GM20000 (cell line): ENCODE results near the gene EGR4.

Experiments
- DNase-seq: peaks from one replicate; pipeline ENCODE4 v3.0.0; 2012; ENCODE audit warnings: low spot score
- CTCF ChIP-seq: IDR thresholded peaks from 2 replicates; pipeline ENCODE4 v1.5.1; 2012; ENCODE audit warnings: mild to moderate bottlenecking, control low read depth; ENCODE audit errors: extremely low read depth, missing control alignments

EGR4 gene

DNA sequence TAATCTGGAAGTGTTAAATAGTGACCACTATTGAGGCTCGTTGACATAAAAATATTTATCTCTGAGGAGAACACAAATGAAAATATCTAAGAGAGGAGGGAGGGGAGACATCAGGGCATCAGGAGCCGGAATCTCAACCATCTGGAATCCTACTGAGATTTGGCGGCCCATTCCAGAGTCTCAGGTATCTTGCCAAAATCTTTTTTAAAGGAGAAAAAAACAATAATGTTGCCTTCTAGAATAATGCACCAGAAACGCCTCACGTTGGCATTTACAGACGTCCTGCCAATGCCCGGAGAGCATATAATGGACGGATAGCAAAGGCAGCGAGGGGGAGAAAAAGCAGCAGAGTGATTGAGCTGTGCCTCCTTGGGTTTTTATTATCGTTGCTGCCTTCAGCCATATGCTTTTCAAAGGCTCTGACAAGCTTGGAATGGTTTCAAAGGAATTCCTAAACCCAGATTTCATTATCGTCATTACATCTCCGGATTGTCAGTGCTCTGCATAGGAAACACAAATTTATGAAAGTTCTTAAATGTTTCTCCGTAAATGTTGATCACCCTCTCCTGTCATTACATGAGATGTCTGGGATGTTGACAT is 30.9 kb upstream of the EGR4 start:
- TF ChIP-seq CTCF = no peak
- no peak for DNase-seq

DNA sequence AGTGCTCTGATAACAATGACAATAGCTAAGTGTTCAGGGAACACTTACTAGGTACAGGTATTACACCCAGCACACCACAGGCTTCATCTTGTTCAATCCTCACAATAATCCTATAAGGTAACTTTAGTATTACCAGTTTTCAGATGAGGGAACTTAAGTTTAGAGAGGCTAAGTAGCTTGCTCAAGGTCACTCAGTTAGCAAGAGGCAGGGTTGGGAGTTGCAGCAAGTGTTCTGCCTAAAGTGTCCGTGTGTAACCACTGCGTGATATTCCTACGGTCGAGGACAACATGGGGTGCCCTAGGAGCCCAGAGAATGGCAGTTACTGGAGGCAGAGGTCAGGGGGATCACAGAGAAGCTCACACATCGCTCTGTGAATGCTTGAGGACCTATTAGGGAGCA is 30.2 kb upstream of the EGR4 start:
- TF ChIP-seq CTCF = no peak
- no peak for DNase-seq

DNA sequence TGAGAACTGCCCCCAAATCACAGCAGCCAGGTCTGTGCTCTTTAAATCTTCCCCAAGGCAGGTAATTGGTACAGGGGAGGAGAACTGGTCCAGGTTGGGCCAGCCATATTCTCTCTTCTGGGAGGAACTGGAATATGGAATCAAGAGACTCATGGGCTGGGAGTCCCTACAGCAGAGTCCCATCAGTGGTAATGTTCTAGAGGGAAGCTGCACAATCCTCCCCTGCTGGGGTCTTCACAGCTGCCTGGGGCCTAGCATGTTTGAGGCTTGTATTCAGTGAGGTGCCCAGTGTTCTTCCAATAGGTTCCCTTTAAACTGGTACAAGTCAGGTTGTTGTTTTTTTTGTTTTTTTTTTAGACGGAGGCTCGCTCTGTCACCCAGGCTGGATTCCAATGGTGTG is 21.1 kb upstream of the EGR4 start:
- TF ChIP-seq CTCF = no peak
- DNase-seq = no peak

GRCh38 chr2:73307720-73308119 is 14.4 kb upstream of the EGR4 start:
- no peak for DNase-seq
- TF ChIP-seq CTCF = no peak

DNA sequence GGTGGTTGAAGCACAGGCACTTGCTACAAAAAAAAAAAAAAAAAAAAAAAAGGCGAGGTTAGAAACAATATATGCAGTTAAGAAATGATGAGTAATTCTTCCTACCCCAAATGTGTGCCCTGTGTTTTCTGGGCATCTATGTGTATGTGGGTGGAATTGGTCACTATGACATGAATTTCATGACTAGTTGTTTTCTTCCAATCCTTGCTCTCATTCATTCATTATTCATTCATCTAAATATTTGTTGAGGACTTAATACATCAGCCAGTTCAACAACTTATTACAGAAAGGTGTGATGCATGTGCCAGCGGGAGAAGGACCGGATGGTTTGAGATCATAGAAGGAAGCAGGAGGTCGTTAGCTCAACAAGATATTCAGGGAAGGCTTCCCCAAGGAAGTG is 8.3 kb upstream of the EGR4 start:
- no peak for DNase-seq
- no peak for TF ChIP-seq CTCF

- TF ChIP-seq CTCF = no peak
- DNase-seq = no peak
Measured at GRCh38 chr2:73300926-73301325, 7.6 kb upstream of the EGR4 start.

DNA sequence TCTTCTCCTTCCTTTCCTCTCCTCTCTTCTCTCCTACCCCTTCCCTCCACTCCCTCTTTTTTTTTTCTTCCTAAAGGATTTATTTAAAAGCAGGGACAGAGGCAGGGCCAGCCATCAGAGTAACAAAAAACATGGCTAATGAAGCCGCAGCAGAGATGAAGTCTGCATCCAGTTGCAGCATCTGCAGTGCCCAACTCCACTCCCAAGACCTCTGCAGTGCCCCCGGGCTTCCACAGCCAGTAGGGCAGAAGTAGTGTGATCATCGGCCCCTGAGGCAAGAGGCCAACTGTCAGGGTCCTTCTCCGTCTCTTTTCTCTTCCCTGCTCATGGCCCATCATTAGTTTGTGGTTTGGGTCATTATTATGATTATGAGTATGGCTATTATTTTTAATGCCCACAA is 4.2 kb upstream of the EGR4 start:
- no peak for DNase-seq
- TF ChIP-seq CTCF = no peak

GRCh38 chr2:73297151-73297559 is 3.8 kb upstream of the EGR4 start:
- no peak for TF ChIP-seq CTCF
- no peak for DNase-seq
